GM12892 (cell line): Measurements from ENCODE around the gene SUPT20HL2.

Experiments used
- POLR2A ChIP-seq: IDR thresholded peaks from 2 replicates; pipeline ENCODE4 v1.6.1; 2011; ENCODE audit warnings: low read depth, low read length, control low read depth
- POLR2AphosphoS5 ChIP-seq: IDR thresholded peaks from 2 replicates; pipeline ENCODE4 v1.6.1; 2011; ENCODE audit warnings: low read depth, low read length, control low read depth
- TAF1 ChIP-seq: IDR thresholded peaks from 2 replicates; pipeline ENCODE4 v1.6.1; 2011; ENCODE audit warnings: low read depth, mild to moderate bottlenecking, control low read depth, low read length, borderline replicate concordance

DNA sequence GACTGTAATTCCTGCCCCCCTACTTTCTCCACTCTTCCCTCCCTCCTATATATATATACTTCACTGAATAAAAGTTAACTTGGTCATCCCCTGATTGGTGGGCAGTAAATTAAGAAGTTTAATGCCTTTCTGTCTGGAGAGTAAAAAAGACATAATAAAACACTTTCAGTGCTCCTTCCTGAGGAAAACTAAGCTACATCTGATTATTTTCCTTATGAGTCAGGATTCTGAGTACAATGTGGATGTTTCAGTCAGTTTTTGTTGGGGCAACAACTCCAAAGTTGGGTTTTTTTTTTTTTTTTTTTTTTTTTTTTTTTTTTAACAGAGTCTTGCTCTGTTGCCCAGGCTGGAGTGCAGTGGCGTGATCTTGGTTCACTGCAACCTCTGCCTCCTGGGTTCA lies 22.0 kb upstream of the SUPT20HL2 start:
- no peak for TF ChIP-seq POLR2AphosphoS5
- no peak for TF ChIP-seq POLR2A
- TF ChIP-seq TAF1: no peak
